Esophagus squamous epithelium (tissue), 4 donors: ENCODE measurements around the gene CAMK4.

Experiments used
- POLR2A ChIP-seq, 4 donors: fragments of 450-650 bp; IDR thresholded peaks; one replicate each; pipeline ENCODE4 v1.6.1; 2017; ENCODE audit warnings: antibody characterized with exemption in 4 of 4, mild to moderate bottlenecking in 4 of 4, moderate library complexity in 3 of 4
- TF ChIP-seq, protein P1 (sequence below), 6 experiments: fragments of 450-650 bp in 4 of 6; fragments of 200-600 bp in 2 of 6; sonication (generic) in 2 of 6; IDR thresholded peaks; one replicate each; pipeline ENCODE4 v1.5.1; 2016 to 2019; ENCODE audit warnings: antibody characterized with exemption in 6 of 6, mild to moderate bottlenecking in 4 of 6, moderate library complexity in 4 of 6

DNA sequence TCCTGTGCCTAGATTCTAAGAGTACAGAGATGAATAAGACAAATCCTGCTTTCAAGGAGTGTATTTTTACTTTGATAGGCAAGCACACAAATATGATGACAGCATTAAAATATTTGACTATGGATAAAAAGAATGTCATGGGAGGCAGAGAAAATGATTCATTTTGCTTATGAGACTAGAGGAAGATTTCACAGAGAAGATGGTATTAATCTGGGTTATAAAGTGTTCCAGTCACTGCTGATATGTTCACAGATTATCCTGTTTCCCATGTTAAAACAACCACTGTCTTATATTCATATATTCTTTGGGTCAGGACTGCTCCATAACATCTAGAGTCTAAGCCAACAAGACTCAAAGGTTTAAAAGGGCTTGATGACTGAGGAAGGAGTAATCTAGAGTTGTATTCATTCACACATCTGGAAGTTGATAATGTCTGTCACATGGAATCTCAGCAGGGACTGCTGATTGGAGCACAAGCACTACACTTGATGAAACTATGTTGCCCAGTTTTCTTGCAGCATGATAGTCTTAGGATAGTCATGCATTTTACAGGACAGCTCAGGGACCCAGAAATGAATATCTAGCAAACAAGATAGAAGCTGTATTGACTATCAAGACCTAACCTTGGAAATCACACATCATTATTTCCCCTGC is 208.8 kb downstream of the CAMK4 start:
- TF ChIP-seq, protein P1, sequence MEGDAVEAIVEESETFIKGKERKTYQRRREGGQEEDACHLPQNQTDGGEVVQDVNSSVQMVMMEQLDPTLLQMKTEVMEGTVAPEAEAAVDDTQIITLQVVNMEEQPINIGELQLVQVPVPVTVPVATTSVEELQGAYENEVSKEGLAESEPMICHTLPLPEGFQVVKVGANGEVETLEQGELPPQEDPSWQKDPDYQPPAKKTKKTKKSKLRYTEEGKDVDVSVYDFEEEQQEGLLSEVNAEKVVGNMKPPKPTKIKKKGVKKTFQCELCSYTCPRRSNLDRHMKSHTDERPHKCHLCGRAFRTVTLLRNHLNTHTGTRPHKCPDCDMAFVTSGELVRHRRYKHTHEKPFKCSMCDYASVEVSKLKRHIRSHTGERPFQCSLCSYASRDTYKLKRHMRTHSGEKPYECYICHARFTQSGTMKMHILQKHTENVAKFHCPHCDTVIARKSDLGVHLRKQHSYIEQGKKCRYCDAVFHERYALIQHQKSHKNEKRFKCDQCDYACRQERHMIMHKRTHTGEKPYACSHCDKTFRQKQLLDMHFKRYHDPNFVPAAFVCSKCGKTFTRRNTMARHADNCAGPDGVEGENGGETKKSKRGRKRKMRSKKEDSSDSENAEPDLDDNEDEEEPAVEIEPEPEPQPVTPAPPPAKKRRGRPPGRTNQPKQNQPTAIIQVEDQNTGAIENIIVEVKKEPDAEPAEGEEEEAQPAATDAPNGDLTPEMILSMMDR (IDR thresholded peaks at IDR 0.05): no peak
- TF ChIP-seq POLR2A (IDR thresholded peaks at IDR 0.05): no peak
